Regular cardiac myocyte (primary cell): ENCODE measurements around the gene ZBTB5. TPM values are rescaled to one million over a fixed set of nuclear protein-coding genes. Genes with fewer than 3 reads are reported as not detected.

Experiments
- total RNA-seq: library from RNA; depleted of rRNA; stranded (reverse); fragments of >200 nt; gene quantifications from 2 replicates; pipeline ENCODE4 v1.2.3, GENCODE V29; 2014

Gene ZBTB5, protein sequence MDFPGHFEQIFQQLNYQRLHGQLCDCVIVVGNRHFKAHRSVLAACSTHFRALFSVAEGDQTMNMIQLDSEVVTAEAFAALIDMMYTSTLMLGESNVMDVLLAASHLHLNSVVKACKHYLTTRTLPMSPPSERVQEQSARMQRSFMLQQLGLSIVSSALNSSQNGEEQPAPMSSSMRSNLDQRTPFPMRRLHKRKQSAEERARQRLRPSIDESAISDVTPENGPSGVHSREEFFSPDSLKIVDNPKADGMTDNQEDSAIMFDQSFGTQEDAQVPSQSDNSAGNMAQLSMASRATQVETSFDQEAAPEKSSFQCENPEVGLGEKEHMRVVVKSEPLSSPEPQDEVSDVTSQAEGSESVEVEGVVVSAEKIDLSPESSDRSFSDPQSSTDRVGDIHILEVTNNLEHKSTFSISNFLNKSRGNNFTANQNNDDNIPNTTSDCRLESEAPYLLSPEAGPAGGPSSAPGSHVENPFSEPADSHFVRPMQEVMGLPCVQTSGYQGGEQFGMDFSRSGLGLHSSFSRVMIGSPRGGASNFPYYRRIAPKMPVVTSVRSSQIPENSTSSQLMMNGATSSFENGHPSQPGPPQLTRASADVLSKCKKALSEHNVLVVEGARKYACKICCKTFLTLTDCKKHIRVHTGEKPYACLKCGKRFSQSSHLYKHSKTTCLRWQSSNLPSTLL
- 6.3 and 7.3 TPM in 2 replicates for total RNA-seq

GRCh38 chr9:37465249-37466036, at the start of gene ZBTB5:
ZBTB5 (minus strand) TSS chr9:37465450; CDS start chr9:37442551, 22,899 bp downstream.

GRCh38 chr9:37485389-37486255, 20.4 kb upstream of the ZBTB5 start, which contains the start of gene POLR1E:
POLR1E (plus strand) TSS chr9:37485948; CDS start chr9:37486048, 100 bp downstream.

GRCh38 chr9:37422289-37423104, 42.8 kb downstream of the ZBTB5 start, which contains the start of gene GRHPR:
GRHPR (plus strand) TSS chr9:37422696; CDS start chr9:37422751, 55 bp downstream.

Other genes with a start within 250 kb of the ZBTB5 start
- 109 and 151 TPM in 2 replicates for gene GRHPR, start 42.8 kb downstream of the ZBTB5 start, total RNA-seq
- 31.3 and 48.5 TPM in 2 replicates for gene POLR1E, start 20.5 kb upstream of the ZBTB5 start, total RNA-seq
- gene FBXO10, start 110.9 kb upstream of the ZBTB5 start, total RNA-seq = 9.4 and 12.1 TPM in 2 replicates
- 148 and 249 TPM in 2 replicates for gene TOMM5, start 127.1 kb upstream of the ZBTB5 start, total RNA-seq
- not detected in 2 replicates for gene FRMPD1, start 185.5 kb upstream of the ZBTB5 start, total RNA-seq